WTC11 (cell line): ENCODE data around the gene SPATA22. TPM values are rescaled to one million over a fixed set of nuclear protein-coding genes. Genes with fewer than 3 reads are reported as not detected.
"Not testable (repeated sequence)": the region's sequence is repeated elsewhere in the genome, so short reads cannot be mapped to it uniquely, and the experiment has no call there.

Experiments used
- ATAC-seq: fragments of 200-7000 bp; cut with Tn5 transposase; 2 replicates; pipeline ENCODE4 v1.10.0; 2021; ENCODE audit warnings: mild to moderate bottlenecking, moderate library complexity
- CTCF ChIA-PET: fragments of 300-600 bp; sonication (Branson Sonifier 250); formaldehyde crosslinking; loops from one replicate; lab custom pipeline; 2021; ENCODE audit warnings: antibody characterized with exemption; lab: Charles Lee
- POLR2A ChIA-PET: fragments of 350-600 bp; sonication (Branson Sonifier 250); formaldehyde crosslinking; loops from one replicate; lab custom pipeline; 2021; ENCODE audit warnings: antibody characterized with exemption; lab: Charles Lee
- DNase-seq: peaks from one replicate; pipeline ENCODE4 v3.0.0; 2021; ENCODE audit warnings: low spot score
- H3K27ac Mint-ChIP-seq: 2 replicates; pipeline ENCODE4 v1.8.0; 2021; ENCODE audit warnings: mixed read lengths
- H3K27me3 Mint-ChIP-seq: 2 replicates; pipeline ENCODE4 v1.8.0; 2021; ENCODE audit warnings: low read depth, mild to moderate bottlenecking, moderate library complexity, mixed read lengths
- H3K36me3 Mint-ChIP-seq: 2 replicates; pipeline ENCODE4 v1.8.0; 2021; ENCODE audit warnings: mixed read lengths
- H3K4me1 Mint-ChIP-seq: 2 replicates; pipeline ENCODE4 v1.8.0; 2022; ENCODE audit warnings: mixed read lengths
- H3K4me3 Mint-ChIP-seq: 2 replicates; pipeline ENCODE4 v1.8.0; 2021; ENCODE audit warnings: mild to moderate bottlenecking, moderate library complexity, mixed read lengths
- H3K9me3 Mint-ChIP-seq: 2 replicates; pipeline ENCODE4 v1.8.0; 2021; ENCODE audit warnings: mixed read lengths
- CREM ChIP-seq: sonication (generic); formaldehyde crosslinking; IDR thresholded peaks from 2 replicates; pipeline ENCODE4 v1.8.1; 2022; ENCODE audit warnings: mild to moderate bottlenecking, missing genetic modification reagents, moderate library complexity
- FOXK1 ChIP-seq: sonication (generic); formaldehyde crosslinking; IDR thresholded peaks from 2 replicates; pipeline ENCODE4 v1.8.0; 2022; ENCODE audit warnings: mild to moderate bottlenecking, moderate library complexity, missing genetic modification reagents
- GABPB1 ChIP-seq: sonication (generic); formaldehyde crosslinking; IDR thresholded peaks from 2 replicates; pipeline ENCODE4 v1.8.1; 2023; ENCODE audit warnings: mild to moderate bottlenecking, missing genetic modification reagents
- GRHL2 ChIP-seq: fragments of 250-450 bp; sonication (Bioruptor Pico); IDR thresholded peaks from 2 replicates; pipeline ENCODE4 v1.8.0; 2022; ENCODE audit warnings: mild to moderate bottlenecking, moderate library complexity; ENCODE audit not compliant: insufficient replicate concordance, severe bottlenecking
- JUN ChIP-seq: sonication (generic); formaldehyde crosslinking; IDR thresholded peaks from 2 replicates; pipeline ENCODE4 v1.8.0; 2023; ENCODE audit warnings: mild to moderate bottlenecking, missing genetic modification reagents
- RELA ChIP-seq: sonication (generic); formaldehyde crosslinking; IDR thresholded peaks from 2 replicates; pipeline ENCODE4 v1.8.1; 2022; ENCODE audit warnings: missing genetic modification reagents, mild to moderate bottlenecking, borderline replicate concordance
- SMAD3 ChIP-seq: sonication (generic); formaldehyde crosslinking; IDR thresholded peaks from 2 replicates; pipeline ENCODE4 v1.8.0; 2022; ENCODE audit warnings: missing genetic modification reagents, mild to moderate bottlenecking, borderline replicate concordance
- TEAD1 ChIP-seq: sonication (generic); formaldehyde crosslinking; IDR thresholded peaks from 2 replicates; pipeline ENCODE4 v1.8.0; 2022; ENCODE audit warnings: mild to moderate bottlenecking, missing genetic modification reagents
- ZNF121 ChIP-seq: sonication (generic); formaldehyde crosslinking; IDR thresholded peaks from 2 replicates; pipeline ENCODE4 v1.8.0; 2023; ENCODE audit warnings: missing genetic modification reagents
- ZNF138 ChIP-seq: sonication (generic); formaldehyde crosslinking; conservative IDR thresholded peaks from 2 replicates; pipeline ENCODE4 v1.8.1; 2022; ENCODE audit warnings: mild to moderate bottlenecking, moderate library complexity, missing genetic modification reagents
- ZNF416 ChIP-seq: fragments of 250-450 bp; sonication (Bioruptor Pico); IDR thresholded peaks from 2 replicates; pipeline ENCODE4 v1.9.0; 2021; ENCODE audit warnings: mild to moderate bottlenecking, inconsistent platforms
- ZNF423 ChIP-seq: fragments of 250-450 bp; sonication (Bioruptor Pico); IDR thresholded peaks from 2 replicates; pipeline ENCODE4 v2.1.2; 2022; ENCODE audit warnings: mild to moderate bottlenecking, moderate library complexity
- ZNF671 ChIP-seq: fragments of 250-450 bp; sonication (Bioruptor Pico); IDR thresholded peaks from 2 replicates; pipeline ENCODE4 v1.8.0; 2021; ENCODE audit warnings: mild to moderate bottlenecking
- total RNA-seq: library from RNA; stranded (reverse); gene quantifications from 3 replicates; pipeline ENCODE4 v1.2.3, GENCODE V29; 2021
- TF ChIP-seq, protein P1 (sequence below): sonication (generic); formaldehyde crosslinking; IDR thresholded peaks from 2 replicates; pipeline ENCODE4 v1.8.0; 2022; ENCODE audit warnings: mild to moderate bottlenecking, missing genetic modification reagents
- TF ChIP-seq, protein P2 (sequence below): sonication (generic); formaldehyde crosslinking; IDR thresholded peaks from 2 replicates; pipeline ENCODE4 v1.8.0; 2022; ENCODE audit warnings: mild to moderate bottlenecking, missing genetic modification reagents
- TF ChIP-seq, protein P3 (sequence below): sonication (generic); formaldehyde crosslinking; IDR thresholded peaks from 2 replicates; pipeline ENCODE4 v1.8.1; 2023; ENCODE audit warnings: mild to moderate bottlenecking, missing genetic modification reagents
- TF ChIP-seq, protein P4 (sequence below): fragments of 250-450 bp; sonication (Bioruptor Pico); IDR thresholded peaks from 2 replicates; pipeline ENCODE4 v1.8.0; 2021; ENCODE audit warnings: mild to moderate bottlenecking
- TF ChIP-seq, protein P5 (sequence below): sonication (generic); formaldehyde crosslinking; IDR thresholded peaks from 2 replicates; pipeline ENCODE4 v1.8.1; 2022; ENCODE audit warnings: mild to moderate bottlenecking, missing genetic modification reagents, moderate library complexity, borderline replicate concordance

SPATA22 gene
- total RNA-seq, 1 experiment from 2014 or later = not detected

DNA sequence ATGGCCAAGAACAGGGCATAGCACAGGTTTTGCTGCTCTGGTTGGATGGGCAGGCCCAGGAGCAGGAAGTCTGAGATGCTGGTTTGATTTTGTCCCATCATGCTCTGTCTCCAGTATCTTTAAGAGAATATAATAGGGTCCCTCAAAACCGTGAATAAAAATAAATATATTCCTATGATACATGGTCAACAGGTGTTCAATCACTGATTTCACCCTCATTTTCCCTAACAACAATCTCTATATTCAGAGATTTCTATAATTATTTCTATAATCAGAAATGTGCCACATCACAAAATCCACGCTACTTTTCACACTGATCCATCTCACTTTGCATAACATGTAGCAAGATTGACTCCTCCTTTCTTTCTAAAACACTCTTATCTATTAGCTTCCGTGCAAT, 37.9 kb downstream of the SPATA22 start, which contains the start of gene OR1E2 (continued):
- TF ChIP-seq ZNF671 (CRISPR knock-in tag) = no peak
- no peak for TF ChIP-seq ZNF416 (CRISPR knock-in tag)
- TF ChIP-seq GABPB1 (CRISPR knock-in tag) = no peak
- TF ChIP-seq ZNF423 (CRISPR knock-in tag) = no peak
- TF ChIP-seq GRHL2 (CRISPR knock-in tag) = no peak
- TF ChIP-seq, all 79 proteins: peak for 0

DNA sequence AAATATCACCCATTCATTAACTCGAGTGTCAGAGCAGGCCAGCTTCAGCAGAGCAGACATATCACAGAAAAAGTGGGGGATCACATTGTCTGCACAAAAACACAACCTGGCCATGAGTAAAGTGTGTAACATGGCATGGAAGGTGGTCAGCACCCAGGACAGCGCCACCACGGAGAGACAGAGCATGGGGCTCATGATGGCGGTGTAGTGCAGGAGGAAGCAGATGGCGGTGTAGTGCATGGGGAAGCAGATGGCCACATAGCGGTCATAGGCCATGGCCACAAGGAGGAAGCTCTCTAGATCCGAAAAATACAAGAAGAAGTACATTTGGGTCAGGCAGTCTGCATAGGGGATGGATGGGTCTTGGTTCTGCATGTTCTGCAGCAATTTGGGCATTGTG, 38.4 kb downstream of the SPATA22 start:
- TF ChIP-seq, protein P1, sequence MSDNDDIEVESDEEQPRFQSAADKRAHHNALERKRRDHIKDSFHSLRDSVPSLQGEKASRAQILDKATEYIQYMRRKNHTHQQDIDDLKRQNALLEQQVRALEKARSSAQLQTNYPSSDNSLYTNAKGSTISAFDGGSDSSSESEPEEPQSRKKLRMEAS = peak; percentile 59; the same call in 1 of the 2 replicates
- TF ChIP-seq FOXK1 (CRISPR knock-in tag) = peak; percentile 53; the same call in 1 of the 2 replicates
- TF ChIP-seq TEAD1 (CRISPR knock-in tag) = 0 out of 2 replicates have a peak, but pooled peaks have one; percentile 50
- TF ChIP-seq SMAD3 (CRISPR knock-in tag) = 0 out of 2 replicates have a peak, but pooled peaks have one; percentile 26
- TF ChIP-seq, protein P2, sequence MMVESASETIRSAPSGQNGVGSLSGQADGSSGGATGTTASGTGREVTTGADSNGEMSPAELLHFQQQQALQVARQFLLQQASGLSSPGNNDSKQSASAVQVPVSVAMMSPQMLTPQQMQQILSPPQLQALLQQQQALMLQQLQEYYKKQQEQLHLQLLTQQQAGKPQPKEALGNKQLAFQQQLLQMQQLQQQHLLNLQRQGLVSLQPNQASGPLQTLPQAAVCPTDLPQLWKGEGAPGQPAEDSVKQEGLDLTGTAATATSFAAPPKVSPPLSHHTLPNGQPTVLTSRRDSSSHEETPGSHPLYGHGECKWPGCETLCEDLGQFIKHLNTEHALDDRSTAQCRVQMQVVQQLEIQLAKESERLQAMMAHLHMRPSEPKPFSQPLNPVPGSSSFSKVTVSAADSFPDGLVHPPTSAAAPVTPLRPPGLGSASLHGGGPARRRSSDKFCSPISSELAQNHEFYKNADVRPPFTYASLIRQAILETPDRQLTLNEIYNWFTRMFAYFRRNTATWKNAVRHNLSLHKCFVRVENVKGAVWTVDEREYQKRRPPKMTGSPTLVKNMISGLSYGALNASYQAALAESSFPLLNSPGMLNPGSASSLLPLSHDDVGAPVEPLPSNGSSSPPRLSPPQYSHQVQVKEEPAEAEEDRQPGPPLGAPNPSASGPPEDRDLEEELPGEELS (CRISPR knock-in tag) = peak; percentile 65; the same call in 1 of the 2 replicates
- TF ChIP-seq JUN (CRISPR knock-in tag) = 0 out of 2 replicates have a peak, but pooled peaks have one; percentile 38
- H3K4me3 Mint-ChIP-seq, H3K27ac Mint-ChIP-seq, H3K36me3 Mint-ChIP-seq, H3K4me1 Mint-ChIP-seq, POLR2A ChIA-PET, CTCF ChIA-PET, H3K27me3 Mint-ChIP-seq: not testable (repeated sequence)
- peaks cover 34% of the 10 kb centered on the region for H3K9me3 Mint-ChIP-seq
- ATAC-seq (peak; percentile 94), DNase-seq (peak; percentile 68)

DNA sequence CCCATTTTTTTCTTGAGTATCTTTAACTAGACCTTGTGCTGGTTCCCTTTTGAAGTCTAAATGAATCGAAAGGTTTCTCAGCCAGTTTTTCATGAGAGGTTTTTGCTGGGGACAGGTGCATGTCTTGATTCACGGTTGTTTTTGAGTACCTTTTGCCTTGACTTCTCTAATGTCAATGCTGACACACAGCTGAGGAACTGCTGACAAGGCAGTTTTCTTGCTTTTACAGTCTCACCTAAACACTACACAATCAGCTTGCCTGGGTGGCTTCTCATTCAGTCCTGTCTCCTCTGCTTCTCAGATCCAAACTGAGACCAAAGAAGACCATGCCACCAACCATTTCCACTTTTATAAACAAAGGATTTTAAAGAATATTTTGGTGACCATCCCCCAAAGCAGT, 53.4 kb downstream of the SPATA22 start:
- H3K9me3 Mint-ChIP-seq = peaks cover 23% of the 10 kb centered on the region
- no peak for DNase-seq
- TF ChIP-seq, protein P3, sequence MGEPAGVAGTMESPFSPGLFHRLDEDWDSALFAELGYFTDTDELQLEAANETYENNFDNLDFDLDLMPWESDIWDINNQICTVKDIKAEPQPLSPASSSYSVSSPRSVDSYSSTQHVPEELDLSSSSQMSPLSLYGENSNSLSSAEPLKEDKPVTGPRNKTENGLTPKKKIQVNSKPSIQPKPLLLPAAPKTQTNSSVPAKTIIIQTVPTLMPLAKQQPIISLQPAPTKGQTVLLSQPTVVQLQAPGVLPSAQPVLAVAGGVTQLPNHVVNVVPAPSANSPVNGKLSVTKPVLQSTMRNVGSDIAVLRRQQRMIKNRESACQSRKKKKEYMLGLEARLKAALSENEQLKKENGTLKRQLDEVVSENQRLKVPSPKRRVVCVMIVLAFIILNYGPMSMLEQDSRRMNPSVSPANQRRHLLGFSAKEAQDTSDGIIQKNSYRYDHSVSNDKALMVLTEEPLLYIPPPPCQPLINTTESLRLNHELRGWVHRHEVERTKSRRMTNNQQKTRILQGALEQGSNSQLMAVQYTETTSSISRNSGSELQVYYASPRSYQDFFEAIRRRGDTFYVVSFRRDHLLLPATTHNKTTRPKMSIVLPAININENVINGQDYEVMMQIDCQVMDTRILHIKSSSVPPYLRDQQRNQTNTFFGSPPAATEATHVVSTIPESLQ (CRISPR knock-in tag) = no peak
- TF ChIP-seq ZNF138 (CRISPR knock-in tag) = no peak
- TF ChIP-seq JUN (CRISPR knock-in tag) = no peak
- no peak for TF ChIP-seq RELA
- TF ChIP-seq, protein P4, sequence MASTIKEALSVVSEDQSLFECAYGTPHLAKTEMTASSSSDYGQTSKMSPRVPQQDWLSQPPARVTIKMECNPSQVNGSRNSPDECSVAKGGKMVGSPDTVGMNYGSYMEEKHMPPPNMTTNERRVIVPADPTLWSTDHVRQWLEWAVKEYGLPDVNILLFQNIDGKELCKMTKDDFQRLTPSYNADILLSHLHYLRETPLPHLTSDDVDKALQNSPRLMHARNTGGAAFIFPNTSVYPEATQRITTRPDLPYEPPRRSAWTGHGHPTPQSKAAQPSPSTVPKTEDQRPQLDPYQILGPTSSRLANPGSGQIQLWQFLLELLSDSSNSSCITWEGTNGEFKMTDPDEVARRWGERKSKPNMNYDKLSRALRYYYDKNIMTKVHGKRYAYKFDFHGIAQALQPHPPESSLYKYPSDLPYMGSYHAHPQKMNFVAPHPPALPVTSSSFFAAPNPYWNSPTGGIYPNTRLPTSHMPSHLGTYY (CRISPR knock-in tag) = no peak
- TF ChIP-seq, protein P5, sequence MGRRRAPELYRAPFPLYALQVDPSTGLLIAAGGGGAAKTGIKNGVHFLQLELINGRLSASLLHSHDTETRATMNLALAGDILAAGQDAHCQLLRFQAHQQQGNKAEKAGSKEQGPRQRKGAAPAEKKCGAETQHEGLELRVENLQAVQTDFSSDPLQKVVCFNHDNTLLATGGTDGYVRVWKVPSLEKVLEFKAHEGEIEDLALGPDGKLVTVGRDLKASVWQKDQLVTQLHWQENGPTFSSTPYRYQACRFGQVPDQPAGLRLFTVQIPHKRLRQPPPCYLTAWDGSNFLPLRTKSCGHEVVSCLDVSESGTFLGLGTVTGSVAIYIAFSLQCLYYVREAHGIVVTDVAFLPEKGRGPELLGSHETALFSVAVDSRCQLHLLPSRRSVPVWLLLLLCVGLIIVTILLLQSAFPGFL (CRISPR knock-in tag) = no peak
- TF ChIP-seq ZNF121 = no peak
- no peak for TF ChIP-seq CREM
- TF ChIP-seq GRHL2 (CRISPR knock-in tag) = no peak
- CTCF ChIA-PET = no interaction called here
- H3K27me3 Mint-ChIP-seq = peaks cover 4% of the 10 kb centered on the region
- no peak for ATAC-seq
- no peak overlapping the region for H3K4me3 Mint-ChIP-seq
- no peaks in the 10 kb centered on the region for H3K4me1 Mint-ChIP-seq
- POLR2A ChIA-PET = no interaction called here
- no peak overlapping the region for H3K27ac Mint-ChIP-seq
- H3K36me3 Mint-ChIP-seq = no peaks in the 10 kb centered on the region
